GM06990 (cell line): Measurements from ENCODE around the gene MYPN.

ENCODE experiments used
- DNase-seq: peaks from one replicate; pipeline ENCODE4 v3.0.0-alpha.2; 2011; ENCODE audit not compliant: insufficient read length; ENCODE audit errors: extremely low read depth
- H3K27me3 ChIP-seq: replicated peaks from 2 replicates; pipeline ENCODE4 v1.6.0; 2011; ENCODE audit warnings: low read length; ENCODE audit not compliant: control insufficient read depth, insufficient read depth
- H3K36me3 ChIP-seq: 2 replicates; pipeline ENCODE4 v1.5.1; 2011; ENCODE audit warnings: low read length; ENCODE audit not compliant: control insufficient read depth, insufficient read depth
- H3K4me3 ChIP-seq: replicated peaks from 2 replicates; pipeline ENCODE4 v1.5.1; 2011; ENCODE audit warnings: low read depth, mild to moderate bottlenecking, control low read depth, low read length
- CTCF ChIP-seq: IDR thresholded peaks from 2 replicates; pipeline ENCODE4 v1.5.1; 2011; ENCODE audit warnings: low read length, control low read depth, mild to moderate bottlenecking, inconsistent platforms; ENCODE audit not compliant: insufficient read depth, poor library complexity, severe bottlenecking

MYPN gene

GRCh38 chr10:68251625-68252495, 142.6 kb downstream of the MYPN start:
- Histone ChIP-seq H3K4me3 (no peak overlapping the region; the same call in 1 of the 2 replicates), H3K27me3 (no peaks in the 10 kb centered on the region), H3K36me3 (no peaks in the 10 kb centered on the region)
- no peak for DNase-seq
- TF ChIP-seq CTCF, result no peak

GRCh38 chr10:68253346-68253745, 144.1 kb downstream of the MYPN start:
- Histone ChIP-seq H3K36me3 (no peaks in the 10 kb centered on the region), H3K4me3 (no peak overlapping the region), H3K27me3 (no peaks in the 10 kb centered on the region)
- no peak for TF ChIP-seq CTCF
- no peak for DNase-seq

GRCh38 chr10:68261132-68261856, 152.0 kb downstream of the MYPN start:
- no peak for TF ChIP-seq CTCF
- no peak for DNase-seq
- no peak overlapping the region for H3K4me3 ChIP-seq
- no peaks in the 10 kb centered on the region for H3K27me3 ChIP-seq
- no peaks in the 10 kb centered on the region for H3K36me3 ChIP-seq
